ENCODE data around the gene EXOSC5.
"Not testable (repeated sequence)": the region's sequence is repeated elsewhere in the genome, so short reads cannot be mapped to it uniquely, and the experiment has no call there.

The EXOSC5 gene

DNA sequence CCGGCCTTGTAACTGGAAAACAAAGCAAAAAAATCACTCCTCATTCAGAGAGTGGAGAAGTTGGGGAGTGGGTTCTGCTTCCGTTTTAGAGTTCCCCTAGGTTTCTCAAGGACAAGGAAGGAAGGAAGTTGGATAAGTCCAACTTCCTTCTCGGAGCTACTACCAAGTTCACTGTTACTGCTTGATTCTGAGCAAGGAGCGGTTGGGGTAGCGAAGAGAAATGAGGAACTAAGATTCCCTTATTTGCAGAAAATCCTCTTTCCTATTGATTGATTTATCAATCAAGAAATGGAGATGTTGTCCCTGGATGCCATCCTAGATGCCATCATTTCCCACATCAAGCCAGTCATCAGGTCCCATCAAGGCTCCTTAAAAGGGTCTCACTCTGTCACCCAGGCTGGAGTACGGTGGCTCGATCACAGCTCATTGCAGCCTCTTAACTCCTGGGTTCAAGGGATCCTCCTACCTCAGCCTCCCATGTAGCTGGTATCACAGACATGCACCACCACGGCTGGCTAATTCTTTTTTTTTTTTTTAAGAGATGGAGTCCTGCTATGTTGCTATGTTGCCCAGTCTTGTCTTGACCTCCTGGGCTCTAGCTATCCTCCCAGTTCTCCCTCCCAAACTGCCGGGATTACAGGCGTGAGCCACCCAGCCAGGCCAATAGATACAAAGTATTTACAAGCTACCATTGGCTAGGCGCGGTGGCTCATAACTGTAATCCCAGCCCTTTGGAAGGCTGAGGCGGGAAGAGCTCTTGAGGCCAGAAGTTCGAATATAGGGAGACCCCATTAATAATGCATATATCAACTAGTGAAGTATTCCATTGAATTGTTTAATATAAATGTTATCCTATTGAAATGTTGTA lies 32.4 kb downstream of the EXOSC5 start:
- DNase-seq = peak; percentile 53

DNA sequence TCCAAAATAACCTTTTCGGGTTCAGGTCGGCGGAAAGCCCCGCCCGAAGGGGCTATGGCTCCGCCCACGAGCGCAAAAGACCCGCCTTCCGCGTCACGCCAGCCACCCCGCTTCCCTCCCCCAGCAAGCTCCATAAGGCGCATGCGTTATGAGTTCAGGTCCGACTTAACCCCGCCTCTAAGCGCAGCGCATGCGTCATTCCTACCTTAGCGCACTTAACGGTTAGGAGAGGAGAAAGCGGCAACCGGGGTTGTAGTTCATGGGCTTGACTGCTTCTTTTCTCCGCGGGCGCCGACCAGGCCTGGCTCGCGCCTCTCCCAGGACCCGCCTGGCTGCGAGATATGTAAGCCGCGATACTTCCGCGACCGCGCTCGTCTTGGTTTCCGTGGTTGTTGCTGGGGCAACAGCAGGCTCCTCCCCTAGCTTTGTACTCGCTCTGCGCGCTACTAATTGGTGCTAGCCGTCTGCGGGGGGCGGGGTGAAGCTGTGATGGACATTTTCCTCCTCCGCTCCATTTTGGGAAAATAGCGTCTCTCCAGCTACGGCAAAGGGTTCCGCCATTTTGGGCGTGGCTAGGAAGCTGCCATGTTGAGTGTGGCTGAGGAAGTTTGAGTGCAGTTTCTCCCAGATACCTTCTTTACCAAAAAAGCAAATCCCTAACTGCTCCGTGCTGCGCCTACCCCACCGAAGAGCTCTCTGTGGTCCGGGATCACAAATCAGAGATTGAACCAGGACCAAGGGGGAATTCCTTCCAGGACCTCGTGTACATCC lies 33.2 kb downstream of the EXOSC5 start, which contains the start of gene B9D2:
B9D2 (minus strand) TSS at position 397 of the 771 bp plus-strand sequence. CDS start 630 bp downstream, outside the sequence.
- peak; percentile 99 for DNase-seq

DNA sequence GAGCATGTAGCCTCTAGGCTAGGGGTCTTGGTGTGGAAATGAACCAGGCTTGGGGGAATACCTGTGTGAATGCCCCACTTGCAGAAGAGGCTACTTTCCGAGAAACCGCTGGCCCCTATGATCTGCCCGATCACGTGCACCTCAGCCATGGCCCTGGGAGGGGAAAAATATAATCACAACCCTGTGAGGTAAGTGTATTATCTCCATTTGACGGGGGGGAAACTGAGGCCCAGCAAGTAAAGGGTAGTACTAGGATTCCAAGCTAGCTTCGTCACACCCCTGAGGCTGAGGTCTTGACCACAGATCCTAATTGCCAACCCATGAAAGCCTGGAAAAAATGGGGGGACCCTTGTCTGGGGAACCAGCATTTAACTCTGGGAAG lies 33.8 kb downstream of the EXOSC5 start:
- no peak for DNase-seq

DNA sequence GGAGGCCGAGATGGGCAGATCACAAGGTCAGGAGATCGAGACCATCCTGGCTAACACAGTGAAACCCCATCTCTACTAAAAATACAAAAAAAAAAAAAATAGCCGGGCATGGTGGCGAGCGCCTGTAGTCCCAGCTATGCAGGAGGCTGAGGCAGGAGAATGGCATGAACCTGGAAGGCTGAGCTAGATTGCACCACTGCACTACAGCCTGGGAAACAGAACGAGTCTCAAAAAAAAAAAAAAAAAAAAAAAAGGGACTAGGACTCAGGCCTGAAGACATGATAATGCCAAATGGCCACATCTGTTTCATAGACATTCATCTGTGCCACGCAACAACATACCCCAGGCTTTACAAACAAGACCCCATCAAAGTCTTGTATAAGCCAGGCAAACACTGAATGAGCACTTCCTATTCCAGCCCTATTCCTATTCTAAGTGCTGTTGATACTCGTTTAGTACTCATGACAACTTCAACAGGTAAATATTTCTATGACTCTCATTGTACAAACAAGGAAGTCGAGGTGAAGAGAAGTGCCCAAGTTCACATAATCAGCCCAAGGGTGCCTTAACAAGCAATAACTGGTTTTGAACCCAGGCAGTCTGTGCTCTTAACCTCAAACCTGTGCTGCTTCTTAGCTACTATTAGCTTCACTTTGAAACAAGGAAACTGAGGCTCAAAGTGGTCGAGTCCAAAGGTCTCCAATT lies 34.9 kb downstream of the EXOSC5 start:
- no peak for DNase-seq

DNA sequence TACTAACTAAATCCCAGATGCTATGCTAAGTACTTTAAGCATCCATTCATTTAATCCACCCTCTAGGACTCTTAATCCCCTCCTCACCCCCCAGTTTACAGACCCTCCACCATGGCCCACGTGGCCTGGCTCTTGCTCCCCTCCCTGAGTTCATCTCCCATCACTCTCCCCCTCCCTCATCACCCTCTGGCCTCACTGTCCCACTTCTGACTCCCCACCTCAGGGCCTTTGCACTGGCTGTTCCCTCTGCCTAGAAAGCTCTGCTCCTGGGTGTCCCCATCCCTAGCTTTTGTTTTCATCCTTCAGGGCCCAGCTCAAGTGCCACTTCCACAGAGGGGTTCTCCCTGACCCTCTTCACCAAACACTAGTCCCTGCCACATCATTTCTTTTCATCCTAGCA lies 37.4 kb downstream of the EXOSC5 start:
- peak; percentile 81 for DNase-seq

DNA sequence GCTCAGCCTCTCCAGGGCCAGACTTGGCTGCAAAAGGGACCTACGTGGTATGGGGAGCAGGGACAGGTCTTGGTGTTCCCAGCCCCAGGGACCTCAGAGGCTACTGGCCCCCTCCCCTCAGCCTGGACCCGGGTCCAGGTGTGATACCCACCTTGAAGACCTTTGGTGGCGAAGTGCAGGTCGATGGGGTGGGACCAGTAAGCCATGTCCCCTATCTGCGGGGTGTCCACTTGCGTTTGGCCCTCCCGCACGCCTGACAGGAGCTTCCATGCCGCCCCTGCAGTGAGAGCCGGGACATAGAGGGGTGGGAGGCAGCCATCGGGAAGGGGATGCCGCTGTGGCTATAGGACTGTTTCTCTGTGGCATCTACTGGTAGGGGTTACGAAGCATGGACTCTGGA lies 39.4 kb downstream of the EXOSC5 start:
- no peak for DNase-seq

DNA sequence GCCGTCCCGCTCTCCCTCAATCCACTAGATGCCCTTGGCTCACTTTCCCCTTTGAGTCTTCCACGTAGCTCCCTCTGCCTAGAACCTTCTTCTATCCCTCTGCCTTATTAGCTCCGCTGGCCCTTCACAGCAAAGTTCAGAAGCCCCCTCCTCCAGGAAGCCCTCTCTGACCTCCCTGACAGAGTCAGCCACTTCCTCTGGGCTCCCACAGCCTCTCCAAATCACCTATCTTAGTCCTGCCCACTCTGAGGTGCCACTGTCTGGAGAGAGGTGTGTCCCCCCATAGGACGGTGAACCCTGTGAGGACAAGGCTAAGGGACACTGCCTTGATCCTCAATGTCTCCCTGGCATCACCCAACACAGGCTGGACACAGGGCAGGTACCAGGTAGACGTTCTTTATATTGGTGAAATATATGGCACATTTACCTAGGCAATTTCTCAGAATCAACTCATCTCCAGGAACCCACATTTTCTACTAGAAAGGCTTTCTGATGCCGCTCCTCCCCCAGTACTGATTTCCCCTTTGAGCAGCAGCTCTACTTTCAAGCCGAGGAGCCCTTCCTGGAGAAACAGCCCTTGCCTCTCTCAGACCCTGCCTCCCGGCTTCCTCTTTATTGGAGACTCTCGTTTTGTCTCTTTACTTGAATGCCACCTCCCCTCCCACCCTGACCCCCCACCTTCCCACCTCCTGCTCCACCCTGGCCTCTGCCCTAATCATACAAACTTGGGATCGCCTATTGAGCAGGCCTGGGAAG lies 40.0 kb downstream of the EXOSC5 start:
- no peak for DNase-seq

DNA sequence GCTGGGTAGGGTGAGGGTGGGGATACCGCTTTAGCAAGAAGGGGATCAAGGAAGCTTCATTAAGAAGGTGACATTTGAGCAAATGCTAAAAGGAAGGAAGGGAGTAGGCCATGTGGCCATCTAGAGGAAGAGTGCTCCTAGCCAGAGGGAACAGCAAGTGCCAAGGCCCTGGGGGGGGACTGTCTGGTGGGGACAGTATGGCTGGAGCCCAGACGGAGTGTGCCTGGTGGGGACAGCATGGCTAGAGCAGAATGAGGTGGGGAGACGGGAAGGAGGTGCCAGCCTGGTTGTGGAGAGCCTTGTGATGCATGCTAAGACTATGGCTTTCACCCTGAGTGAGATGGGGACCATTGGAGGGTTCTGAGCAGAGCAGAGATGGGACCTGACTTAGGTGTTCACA lies 41.4 kb downstream of the EXOSC5 start:
- DNase-seq = no peak

DNA sequence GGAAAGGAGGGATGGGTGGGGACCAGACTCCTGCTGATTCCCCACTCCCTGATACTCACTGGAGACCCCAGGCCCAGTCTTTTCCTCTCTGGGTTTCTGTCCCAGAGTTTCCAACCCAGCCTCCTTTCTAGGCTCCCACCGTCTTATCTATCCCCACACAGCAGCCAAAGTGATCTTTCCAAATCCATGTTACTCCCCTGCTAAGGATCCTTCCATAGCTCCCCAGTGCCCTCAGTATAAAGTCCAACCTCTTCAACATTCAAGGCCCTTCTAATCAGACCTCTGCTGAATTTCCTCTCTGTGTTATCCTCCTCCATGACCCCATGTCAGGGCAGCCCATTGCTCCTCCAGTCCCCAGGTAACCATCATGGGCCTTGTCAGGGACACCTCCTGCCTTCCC lies 42.1 kb downstream of the EXOSC5 start:
- DNase-seq = no peak

DNA sequence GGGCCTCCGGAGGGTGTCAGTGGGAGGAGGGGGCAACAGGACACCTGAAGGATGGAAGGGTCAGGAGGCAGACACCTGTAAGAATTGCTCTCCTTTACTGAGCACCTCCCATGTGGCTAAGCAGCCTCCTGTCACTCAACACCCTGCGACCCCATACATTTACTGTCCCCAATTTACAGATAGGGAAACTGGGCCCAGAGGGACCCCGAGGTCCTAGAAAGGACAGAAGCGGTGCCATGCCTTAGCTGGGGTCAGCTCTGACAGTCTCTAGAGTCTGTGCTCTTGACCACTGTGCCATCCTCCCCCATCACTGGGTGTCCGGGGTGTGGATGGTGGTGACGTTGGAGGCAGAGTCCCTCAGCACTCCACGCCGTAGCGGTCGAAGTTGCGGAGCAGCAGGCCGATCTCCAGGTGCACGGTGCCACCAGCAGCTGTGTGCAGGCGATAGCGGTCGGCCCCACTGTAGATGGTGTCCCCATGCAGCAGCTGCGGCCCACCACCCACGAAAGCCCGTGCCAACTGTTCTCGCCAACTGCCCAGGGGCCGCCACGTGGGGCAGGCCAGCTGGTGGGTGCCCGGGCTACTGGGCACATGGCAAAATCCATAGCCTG lies 42.7 kb downstream of the EXOSC5 start:
- no peak for DNase-seq

DNA sequence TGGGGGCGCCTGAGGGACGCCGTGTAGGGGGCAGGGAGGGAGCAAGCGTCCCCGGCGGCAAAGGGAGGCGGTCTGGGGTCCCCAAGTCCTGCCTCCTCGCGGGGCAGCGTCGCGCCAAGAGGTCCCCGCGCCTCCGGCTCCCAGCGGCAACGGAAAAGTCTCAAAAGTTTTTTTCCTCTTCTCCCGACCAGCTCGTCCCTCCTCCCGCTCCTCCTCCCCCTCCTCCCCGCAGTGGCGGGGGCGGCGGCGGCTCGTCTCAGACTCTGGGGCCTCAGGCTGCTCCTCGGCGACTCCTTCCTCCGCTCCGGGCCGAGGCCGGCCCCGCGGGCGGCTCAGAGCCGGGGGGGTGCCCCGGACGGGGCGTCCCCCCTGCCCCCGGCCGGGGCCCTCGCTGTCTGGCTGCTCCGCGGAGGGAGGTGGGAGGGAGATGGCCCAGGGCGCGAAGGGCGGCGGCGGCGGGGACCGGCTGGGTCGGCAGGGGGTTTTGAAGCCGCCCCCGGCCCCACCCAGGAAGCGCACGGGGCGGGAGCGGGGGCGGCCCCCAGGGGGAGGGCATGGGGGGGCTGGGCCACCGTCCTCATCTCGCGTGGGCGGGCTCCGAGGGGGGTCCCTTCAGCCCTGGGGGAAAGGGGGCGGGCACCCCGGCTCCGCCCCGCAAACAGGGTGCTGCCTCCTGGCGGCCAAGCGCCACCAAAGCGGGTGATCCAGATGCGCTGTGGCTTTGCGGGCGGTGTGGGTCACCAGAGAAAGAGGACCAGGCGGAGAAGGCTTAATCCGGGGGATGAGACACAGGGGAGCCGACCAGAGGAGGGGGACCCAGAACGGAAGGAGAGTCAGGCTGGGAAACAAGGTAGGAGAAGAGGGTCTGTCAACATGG lies 43.5 kb downstream of the EXOSC5 start, which contains the start of gene TGFB1:
TGFB1 (minus strand) TSS at position 457 of the 877 bp plus-strand sequence. CDS start 878 bp downstream, outside the sequence.
- peak; percentile 89 for DNase-seq

DNA sequence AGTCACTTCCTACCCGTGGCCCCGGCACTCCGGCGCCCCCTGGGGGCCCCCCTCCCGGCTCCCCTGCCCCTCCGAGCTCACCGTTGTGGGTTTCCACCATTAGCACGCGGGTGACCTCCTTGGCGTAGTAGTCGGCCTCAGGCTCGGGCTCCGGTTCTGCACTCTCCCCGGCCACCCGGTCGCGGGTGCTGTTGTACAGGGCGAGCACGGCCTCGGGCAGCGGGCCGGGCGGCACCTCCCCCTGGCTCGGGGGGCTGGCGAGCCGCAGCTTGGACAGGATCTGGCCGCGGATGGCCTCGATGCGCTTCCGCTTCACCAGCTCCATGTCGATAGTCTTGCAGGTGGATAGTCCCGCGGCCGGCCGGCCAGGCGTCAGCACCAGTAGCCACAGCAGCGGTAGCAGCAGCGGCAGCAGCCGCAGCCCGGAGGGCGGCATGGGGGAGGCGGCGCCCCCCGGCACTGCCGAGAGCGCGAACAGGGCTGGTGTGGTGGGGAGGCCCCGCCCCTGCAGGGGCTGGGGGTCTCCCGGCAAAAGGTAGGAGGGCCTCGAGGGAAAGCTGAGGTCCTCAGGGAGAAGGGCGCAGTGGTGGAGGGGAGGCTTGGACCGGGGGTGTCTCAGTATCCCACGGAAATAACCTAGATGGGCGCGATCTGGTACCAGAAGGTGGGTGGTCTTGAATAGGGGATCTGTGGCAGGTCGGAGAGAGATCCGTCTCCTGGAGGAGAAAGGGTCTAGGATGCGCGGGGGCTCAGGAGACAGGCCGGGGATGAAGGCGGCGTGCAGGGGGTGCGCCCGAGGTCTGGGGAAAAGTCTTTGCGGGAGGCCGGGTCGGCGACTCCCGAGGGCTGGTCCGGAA lies 44.3 kb downstream of the EXOSC5 start:
- DNase-seq = peak; percentile 73

DNA sequence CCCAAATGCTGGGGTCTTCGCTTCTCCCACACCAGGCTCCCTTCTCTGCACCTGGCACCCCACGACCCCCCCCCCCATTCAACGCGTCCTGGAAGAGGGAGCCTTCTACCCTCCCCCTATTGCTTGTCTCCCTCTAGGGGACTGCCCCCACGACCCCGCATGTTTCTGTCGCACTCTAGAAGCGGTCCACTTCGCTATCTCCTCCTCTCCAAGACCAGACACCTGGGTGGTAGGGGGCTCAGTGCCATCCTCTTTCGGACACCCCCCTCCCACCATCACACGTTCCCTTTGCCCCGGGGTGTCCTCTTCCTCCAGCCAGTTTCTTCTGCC lies 44.9 kb downstream of the EXOSC5 start:
- DNase-seq = no peak

DNA sequence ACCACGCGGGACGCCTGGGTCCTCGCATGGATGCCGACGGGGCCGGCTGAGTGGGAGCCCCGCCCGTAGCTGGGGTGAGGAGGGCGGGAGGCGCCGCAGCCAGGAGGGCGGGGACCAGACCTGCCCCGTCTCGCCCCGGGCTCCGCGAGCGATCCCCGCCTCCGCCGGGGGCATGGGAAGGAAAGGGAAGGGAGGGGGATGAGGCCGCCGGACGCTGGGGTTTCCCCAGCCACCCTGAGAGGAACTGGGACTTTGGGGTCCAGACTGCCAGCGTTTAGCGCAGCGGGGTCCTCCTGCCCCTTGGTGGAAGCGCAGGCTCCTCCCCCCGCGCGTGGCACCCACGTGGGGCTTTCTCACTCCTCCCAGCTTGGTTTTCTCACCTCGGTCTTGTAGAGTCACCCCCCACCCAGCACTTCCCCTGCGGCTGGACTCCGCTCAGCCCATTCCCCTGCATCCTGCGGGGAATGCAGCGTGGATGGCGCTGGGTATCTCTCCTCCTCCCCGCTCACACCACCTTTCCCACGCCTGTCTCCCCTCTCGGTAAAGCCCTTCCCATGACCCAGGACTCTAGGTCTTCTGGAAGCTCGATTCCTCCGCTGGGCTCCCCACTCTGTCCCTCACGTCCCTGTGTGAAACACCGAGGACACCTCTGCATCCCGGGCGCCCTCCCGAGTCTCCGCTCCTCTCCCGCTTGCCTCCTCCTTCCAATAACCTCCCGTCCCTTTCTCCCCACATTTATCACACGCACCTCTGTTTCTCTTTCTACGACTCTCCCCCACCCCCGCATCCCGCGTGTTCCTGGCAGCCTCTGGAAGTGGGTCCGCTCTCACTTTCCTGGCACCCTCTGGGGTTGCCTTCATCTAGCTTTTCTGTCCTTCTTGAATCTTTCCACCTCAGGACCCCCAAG lies 45.6 kb downstream of the EXOSC5 start:
- DNase-seq = peak; percentile 67

DNA sequence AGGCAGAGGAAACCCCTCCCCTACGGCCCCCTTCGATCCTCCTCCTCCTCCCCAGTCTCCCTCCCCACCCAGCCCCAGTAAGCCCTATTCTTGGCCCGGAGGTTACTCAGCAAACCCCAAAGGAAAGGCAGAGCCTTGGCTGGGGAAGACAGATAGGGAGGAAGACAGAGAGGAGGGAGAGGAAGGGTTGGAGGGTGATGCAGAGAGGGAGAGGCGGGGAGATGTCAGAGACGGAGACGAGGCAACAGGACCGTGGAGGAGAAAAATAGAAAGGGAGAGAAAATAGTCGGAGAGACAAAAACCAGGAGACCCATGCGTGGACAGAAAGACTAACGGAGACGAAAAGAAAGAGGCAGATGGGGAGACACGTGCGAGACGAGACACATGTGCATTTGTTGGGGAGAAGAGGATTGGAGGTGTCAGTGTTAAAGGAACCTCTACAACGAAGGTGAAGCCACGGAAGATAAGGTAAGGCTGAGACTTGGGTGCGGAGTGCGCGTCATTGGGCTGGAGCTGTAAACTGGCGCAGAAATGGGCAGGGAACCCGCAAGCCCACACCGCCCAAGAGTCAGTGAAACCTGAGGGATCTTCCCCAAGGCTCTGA lies 46.3 kb downstream of the EXOSC5 start:
- peak; percentile 26 for DNase-seq

DNA sequence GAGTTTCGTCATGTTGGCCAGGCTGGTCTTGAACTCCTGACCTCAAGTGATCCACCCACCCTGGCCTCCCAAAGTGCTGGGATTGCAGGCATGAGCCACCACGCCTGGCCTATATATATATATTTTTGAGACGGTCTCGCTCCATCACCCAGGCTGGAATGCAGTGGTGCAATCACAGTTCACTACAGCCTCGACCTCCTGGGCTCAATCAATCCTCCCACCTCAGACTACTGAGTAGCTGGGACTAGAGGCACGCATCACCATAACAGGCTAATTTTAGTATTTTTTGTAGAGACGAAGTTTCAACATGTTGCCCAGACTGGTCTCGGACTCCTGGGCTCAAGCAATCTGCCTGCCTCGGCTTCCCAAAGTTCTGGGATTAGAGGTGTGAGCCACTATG lies 50.2 kb downstream of the EXOSC5 start:
- not testable (repeated sequence) for DNase-seq

DNA sequence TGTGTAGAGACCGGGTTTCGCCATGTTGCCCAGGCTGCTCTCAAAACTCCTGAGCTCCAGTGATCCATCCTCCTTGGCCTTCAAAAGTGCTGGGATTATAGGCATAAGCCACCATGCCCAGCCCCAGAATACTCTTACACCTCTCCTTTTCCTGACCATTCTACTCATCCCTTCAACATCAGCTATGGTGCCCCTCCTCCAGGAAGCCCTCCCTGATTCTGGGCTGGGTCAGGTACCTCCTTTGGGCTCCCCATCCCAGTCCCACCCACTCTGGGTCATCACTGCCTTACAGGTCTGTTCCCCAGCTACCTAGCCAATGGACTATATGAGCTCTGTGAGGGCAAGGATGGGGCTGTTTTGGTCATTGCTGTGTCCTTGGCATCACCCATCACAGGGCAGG lies 53.0 kb downstream of the EXOSC5 start:
- no peak for DNase-seq

DNA sequence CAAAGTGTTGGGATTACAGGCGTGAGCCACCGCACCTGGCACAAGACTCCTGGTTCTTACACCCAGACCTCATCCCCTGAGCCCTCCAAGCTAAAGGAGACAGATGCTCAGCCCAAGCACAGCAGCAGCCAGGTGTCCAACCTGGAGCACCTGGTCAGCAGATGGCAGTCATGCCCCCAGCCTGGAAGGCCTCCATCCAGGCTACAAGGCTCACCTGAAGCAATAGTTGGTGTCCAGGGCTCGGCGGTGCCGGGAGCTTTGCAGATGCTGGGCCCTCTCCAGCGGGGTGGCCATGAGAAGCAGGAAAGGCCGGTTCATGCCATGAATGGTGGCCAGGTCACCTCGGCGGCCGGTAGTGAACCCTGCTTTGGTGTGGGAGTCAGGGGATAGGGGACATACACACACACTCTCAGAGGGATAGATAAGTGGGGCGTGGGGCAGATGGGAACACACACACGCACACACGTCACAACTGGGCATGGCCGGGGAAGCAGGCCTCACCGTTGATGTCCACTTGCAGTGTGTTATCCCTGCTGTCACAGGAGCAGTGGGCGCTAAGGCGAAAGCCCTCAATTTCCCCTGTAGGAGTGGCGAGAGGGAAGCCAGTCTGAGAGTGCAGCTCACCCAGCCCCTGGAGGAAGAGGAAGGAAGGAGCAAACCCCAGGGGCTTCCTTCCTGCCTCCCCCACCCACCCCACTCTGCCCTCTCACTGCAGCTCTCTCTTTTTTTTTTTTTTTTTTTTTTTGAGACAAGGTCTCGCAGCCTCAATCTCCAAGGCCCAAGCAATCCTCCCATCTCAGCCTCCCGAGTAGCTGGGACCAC lies 55.3 kb downstream of the EXOSC5 start:
- DNase-seq = no peak

Measured in NCI-H82 (cell line).